NCI-H82 treated with DMSO at 0.1 percent for 48 hours (cell line): ENCODE measurements around the gene RIMOC1.
"Not testable (repeated sequence)": the region's sequence is repeated elsewhere in the genome, so short reads cannot be mapped to it uniquely, and the experiment has no call there.

Experiments used
- DNase-seq: peaks from one replicate; lab custom pipeline; 2025; ENCODE audit not compliant: unreplicated experiment; lab: John Stamatoyannopoulos, UW

The RIMOC1 gene

GRCh38 chr5:41885286-41885685, 18.9 kb upstream of the RIMOC1 start:
- no peak for DNase-seq

- DNase-seq = no peak
Measured at GRCh38 chr5:41891066-41891707, 13.0 kb upstream of the RIMOC1 start.

- no peak for DNase-seq
Measured at GRCh38 chr5:41892031-41892430, 12.1 kb upstream of the RIMOC1 start.

DNA sequence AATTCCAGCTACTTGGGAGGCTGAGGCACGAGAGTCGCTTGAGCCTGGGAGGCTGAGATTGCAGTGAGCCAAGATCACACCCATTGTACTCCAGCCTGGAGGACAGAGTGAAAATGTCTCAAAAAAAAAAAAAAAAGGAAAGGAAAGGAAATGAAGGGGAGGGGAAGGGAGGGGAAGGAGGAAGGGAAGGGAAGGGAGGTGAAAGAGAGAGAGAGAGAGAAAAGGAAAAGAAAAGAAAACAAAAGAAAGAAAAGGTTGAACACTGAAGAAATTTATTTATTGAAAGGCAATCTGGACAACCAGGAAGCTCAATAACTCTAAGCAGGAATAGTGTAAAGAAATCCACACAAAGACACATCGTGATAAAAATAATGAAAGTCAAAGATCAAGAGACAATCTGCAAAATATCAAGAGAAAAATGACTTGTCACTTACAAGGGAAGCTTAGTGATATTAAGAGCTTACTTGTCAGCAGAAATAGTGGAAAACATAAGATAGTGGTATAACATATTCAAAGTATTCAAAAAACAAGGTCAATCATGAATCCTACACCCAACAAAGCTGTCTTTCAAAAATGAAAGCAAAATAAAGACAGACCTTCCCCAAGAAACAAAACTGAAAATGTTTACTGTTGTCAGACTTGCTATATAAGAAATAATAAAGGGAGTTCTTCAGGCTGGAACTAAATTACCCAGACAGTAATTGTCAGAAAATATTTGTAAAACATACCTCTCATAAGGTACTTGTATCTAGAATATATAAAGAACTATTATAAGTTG, 10.9 kb upstream of the RIMOC1 start:
- no peak for DNase-seq

DNA sequence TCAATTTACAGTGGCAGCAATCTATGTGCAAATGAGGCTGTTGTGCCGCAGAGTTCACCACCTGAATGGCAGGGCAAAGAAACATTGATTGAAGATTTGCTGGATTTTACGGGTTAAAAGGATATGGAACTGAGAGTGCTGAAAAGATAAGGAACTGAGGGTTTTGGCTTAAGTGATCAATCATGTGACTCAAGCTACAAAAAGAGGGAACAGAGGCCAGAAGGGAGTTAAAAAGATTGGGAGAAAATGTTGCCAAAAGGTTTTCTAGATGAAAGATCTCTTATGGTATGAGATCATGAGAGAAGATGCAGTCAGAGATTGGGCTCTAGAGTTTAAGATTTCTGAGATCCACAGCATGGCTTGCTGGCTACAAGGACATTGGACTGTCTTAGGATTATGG, 7.9 kb upstream of the RIMOC1 start:
- no peak for DNase-seq

DNA sequence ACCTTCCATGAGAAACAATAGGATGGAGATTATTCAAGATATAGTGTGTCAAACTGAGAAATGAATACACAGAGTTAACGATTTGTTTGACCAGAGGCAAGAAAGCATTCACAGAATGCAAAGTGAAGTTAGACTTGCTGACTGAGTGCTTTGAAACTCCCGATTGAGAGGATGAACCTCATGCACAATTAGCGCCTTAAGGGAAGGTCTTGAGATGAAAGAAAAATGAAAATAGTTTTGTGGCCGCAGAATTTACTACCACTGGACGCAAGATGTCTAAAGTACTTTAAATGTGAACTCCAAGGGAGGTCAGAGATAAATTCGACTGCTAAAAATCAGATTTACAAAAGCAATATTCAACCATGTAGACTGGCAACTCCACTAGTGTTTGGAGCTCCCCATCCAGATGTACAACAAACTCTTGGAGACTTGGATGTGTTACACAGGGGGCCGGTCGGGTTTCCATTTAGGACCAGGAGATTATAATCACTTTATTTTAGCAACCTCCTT, 707 bp upstream of the RIMOC1 start:
- DNase-seq = no peak

- DNase-seq = no peak
Measured at GRCh38 chr5:41906151-41906550, 2.0 kb downstream of the RIMOC1 start.

GRCh38 chr5:41908374-41909079, 4.4 kb downstream of the RIMOC1 start:
- DNase-seq = no peak

DNA sequence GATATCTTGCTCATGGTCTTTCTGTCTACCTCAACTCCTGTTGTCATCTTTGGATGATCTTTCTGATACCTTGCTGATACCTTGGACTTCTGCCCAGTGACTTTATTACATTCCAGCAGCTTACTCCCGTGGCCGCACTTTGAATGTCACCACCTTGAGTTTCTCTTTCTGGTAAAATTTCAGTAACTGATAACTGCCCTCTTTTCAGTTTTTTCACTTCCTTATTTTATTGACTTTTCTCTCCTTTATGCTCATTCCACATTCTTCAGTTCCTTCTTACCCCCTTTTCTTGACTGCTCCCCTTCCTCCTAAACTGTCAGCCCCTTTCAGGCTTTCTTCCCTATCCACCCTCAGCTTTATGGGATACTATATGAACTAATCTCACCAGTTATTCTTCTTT, 14.0 kb downstream of the RIMOC1 start:
- no peak for DNase-seq

GRCh38 chr5:41921166-41921565, 17.0 kb downstream of the RIMOC1 start:
- DNase-seq = no peak

GRCh38 chr5:41921874-41922273, 17.7 kb downstream of the RIMOC1 start:
- DNase-seq = no peak

- no peak for DNase-seq
Measured at GRCh38 chr5:41924526-41924871, 20.4 kb downstream of the RIMOC1 start.

DNA sequence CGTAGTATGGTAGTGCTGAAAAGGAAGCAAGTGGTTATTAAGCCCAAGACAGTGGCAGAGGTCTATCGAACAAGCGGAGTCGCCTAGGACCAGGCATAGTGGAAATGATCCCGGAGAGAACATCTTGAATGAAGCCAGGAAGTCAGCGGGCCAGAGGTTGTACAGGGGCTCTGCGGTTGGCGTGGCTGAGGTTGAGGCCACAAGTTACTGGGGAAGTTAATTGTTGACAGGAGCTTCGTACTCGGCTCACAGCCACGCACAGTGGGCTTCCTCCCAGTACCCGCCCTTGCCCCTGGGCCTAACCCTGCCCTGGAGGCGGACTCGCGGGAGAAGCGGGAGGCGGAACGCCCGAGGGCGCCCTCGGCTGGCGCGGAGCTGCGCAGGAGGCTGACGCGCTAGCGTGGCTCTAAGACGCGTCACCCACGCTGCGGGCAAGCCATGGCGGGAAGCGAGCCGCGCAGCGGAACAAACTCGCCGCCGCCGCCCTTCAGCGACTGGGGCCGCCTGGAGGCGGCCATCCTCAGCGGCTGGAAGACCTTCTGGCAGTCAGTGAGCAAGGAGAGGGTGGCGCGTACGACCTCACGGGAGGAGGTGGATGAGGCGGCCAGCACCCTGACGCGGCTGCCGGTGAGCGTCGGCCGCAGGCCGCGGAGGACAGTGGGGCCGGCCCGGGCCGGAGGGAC, 20.9 kb downstream of the RIMOC1 start, which contains the start of gene FBXO4:
Gene FBXO4 (plus strand): TSS at position 410 of the 683 bp plus-strand sequence. CDS start 29 bp downstream, at position 439.
- peak; percentile 9 for DNase-seq

- no peak for DNase-seq
Measured at GRCh38 chr5:41925555-41925951, 21.4 kb downstream of the RIMOC1 start.

GRCh38 chr5:41927604-41928003, 23.5 kb downstream of the RIMOC1 start:
- no peak for DNase-seq

- DNase-seq = no peak
Measured at GRCh38 chr5:41929035-41929434, 24.9 kb downstream of the RIMOC1 start.

GRCh38 chr5:41932770-41933169, 28.6 kb downstream of the RIMOC1 start:
- no peak for DNase-seq

- no peak for DNase-seq
Measured at GRCh38 chr5:41935544-41935943, 31.4 kb downstream of the RIMOC1 start.

GRCh38 chr5:41940641-41941040, 36.5 kb downstream of the RIMOC1 start:
- no peak for DNase-seq

DNA sequence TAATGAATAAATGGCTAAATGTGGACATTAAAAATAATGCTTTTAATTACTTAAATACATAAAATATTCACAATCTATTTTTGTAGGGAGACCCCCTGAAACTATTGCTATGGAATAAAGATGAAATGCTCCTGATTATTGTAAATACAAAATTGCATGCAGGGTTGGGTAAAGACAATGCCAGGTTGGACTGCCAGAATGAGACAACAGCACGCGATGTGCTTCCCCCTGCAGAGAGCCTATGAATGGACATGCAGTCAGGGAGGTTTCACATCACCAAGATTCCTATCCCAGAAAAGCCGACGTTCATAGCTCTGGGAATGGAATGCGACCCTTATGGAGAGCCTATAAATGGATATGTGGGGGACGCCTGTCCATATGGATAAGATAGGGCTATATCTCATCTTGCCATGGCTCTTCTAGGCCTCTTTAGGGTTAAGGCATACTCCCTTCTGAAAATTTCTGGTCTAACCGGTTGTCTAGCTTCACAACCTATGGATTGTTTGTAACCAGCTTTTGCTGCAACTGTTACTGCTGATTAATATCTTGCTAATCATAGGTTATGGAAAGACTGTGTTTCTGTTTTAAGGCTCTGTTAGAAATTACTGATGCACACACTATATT, 41.3 kb downstream of the RIMOC1 start:
- not testable (repeated sequence) for DNase-seq

GRCh38 chr5:41951224-41951623, 47.1 kb downstream of the RIMOC1 start:
- DNase-seq = no peak
